MCF 10A (cell line): ENCODE measurements around the gene ENTHD1. TPM values are rescaled to one million over a fixed set of nuclear protein-coding genes. Genes with fewer than 3 reads are reported as not detected.

Source experiments
- BruUV-seq: library from RNA; stranded (reverse); fragments of 400-500 nt; replicated peaks from 2 replicates; lab custom pipeline; 2021; lab: Mats Ljungman, UMichigan
- CTCF ChIA-PET: fragments of 300-600 bp; sonication (Branson Sonifier 250); formaldehyde crosslinking; extraction: SDS; loops from one replicate; lab custom pipeline; 2021; ENCODE audit warnings: antibody characterized with exemption, inconsistent platforms; lab: Yijun Ruan, JAX
- POLR2A ChIA-PET: fragments of 300-600, 350-650 bp; sonication (Branson Sonifier 250); formaldehyde crosslinking; extraction: SDS; loops from one replicate; lab custom pipeline; 2020; ENCODE audit warnings: antibody characterized with exemption, inconsistent platforms; lab: Yijun Ruan, JAX
- DNase-seq: peaks from one replicate; pipeline ENCODE4 v3.0.0-alpha.2; 2018; ENCODE audit not compliant: unreplicated experiment
- H3K27ac Mint-ChIP-seq: one replicate; pipeline ENCODE4 v1.8.0; 2022; ENCODE audit warnings: mild to moderate bottlenecking, low read depth, mixed read lengths; ENCODE audit not compliant: unreplicated experiment
- H3K27me3 Mint-ChIP-seq: one replicate; pipeline ENCODE4 v1.8.0; 2022; ENCODE audit warnings: mixed read lengths; ENCODE audit not compliant: insufficient read depth, unreplicated experiment
- H3K36me3 Mint-ChIP-seq: one replicate; pipeline ENCODE4 v1.8.0; 2022; ENCODE audit warnings: mild to moderate bottlenecking, moderate library complexity, mixed read lengths; ENCODE audit not compliant: insufficient read depth, unreplicated experiment
- H3K4me1 Mint-ChIP-seq: one replicate; pipeline ENCODE4 v1.8.0; 2022; ENCODE audit warnings: mixed read lengths; ENCODE audit not compliant: insufficient read depth, unreplicated experiment
- H3K4me3 Mint-ChIP-seq: one replicate; pipeline ENCODE4 v1.8.0; 2022; ENCODE audit warnings: mild to moderate bottlenecking, moderate library complexity, mixed read lengths; ENCODE audit not compliant: unreplicated experiment
- H3K9me3 Mint-ChIP-seq: one replicate; pipeline ENCODE4 v1.8.0; 2022; ENCODE audit warnings: mixed read lengths; ENCODE audit not compliant: unreplicated experiment
- intact Hi-C: fragments of 100-400 bp; cut with micrococcal nuclease; formaldehyde crosslinking; loops from 2 replicates; pipeline ENCODE4 v1.14.1; 2022
- total RNA-seq: library from RNA; stranded (reverse); gene quantifications from 2 replicates; pipeline ENCODE4 v1.2.3, GENCODE V29; 2022
- TF ChIP-seq, protein P1 (sequence below): fragments of 200-600 bp; IDR thresholded peaks from one replicate; pipeline ENCODE4 v1.8.0; 2022; ENCODE audit warnings: antibody characterized with exemption, mild to moderate bottlenecking; ENCODE audit not compliant: unreplicated experiment

ENTHD1 gene
- total RNA-seq, 1 experiment from 2014 or later, result not detected

DNA sequence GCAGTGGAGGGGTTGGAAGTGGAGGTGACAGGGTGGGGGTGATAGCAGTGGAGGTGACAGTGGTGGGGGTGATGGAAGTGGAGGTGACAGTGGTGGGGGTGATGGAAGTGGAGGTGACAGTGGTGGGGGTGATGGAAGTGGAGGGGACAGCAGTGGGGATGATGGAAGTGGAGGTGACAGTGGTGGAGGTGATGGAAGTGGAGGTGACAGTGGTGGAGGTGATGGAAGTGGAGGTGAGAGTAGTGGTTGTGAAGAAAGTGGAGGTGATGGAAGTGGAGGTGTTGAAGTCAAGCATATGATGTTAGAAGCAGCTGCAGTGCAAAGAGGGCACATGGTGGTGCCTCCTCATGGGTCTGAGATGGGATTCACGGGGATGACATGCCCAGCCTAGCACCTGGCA, 181.5 kb downstream of the ENTHD1 start:
- Mint-ChIP-seq H3K27me3 (peaks cover 53% of the 10 kb centered on the region), H3K27ac (no peak overlapping the region), H3K4me1 (no peaks in the 10 kb centered on the region), H3K9me3 (no peaks in the 10 kb centered on the region), H3K4me3 (no peak overlapping the region), H3K36me3 (no peaks in the 10 kb centered on the region)
- TF ChIP-seq, protein P1, sequence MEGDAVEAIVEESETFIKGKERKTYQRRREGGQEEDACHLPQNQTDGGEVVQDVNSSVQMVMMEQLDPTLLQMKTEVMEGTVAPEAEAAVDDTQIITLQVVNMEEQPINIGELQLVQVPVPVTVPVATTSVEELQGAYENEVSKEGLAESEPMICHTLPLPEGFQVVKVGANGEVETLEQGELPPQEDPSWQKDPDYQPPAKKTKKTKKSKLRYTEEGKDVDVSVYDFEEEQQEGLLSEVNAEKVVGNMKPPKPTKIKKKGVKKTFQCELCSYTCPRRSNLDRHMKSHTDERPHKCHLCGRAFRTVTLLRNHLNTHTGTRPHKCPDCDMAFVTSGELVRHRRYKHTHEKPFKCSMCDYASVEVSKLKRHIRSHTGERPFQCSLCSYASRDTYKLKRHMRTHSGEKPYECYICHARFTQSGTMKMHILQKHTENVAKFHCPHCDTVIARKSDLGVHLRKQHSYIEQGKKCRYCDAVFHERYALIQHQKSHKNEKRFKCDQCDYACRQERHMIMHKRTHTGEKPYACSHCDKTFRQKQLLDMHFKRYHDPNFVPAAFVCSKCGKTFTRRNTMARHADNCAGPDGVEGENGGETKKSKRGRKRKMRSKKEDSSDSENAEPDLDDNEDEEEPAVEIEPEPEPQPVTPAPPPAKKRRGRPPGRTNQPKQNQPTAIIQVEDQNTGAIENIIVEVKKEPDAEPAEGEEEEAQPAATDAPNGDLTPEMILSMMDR, result no peak
- POLR2A ChIA-PET, result no interaction called here
- intact Hi-C loops, result no loop called here
- CTCF ChIA-PET, result interaction anchor here (0.7 kb wide), 1 partner anchor 43 kb away, joined by 3 read pairs; no protein-coding TSS in a partner anchor
- BruUV-seq, result no TSS peak
- DNase-seq, result no peak

DNA sequence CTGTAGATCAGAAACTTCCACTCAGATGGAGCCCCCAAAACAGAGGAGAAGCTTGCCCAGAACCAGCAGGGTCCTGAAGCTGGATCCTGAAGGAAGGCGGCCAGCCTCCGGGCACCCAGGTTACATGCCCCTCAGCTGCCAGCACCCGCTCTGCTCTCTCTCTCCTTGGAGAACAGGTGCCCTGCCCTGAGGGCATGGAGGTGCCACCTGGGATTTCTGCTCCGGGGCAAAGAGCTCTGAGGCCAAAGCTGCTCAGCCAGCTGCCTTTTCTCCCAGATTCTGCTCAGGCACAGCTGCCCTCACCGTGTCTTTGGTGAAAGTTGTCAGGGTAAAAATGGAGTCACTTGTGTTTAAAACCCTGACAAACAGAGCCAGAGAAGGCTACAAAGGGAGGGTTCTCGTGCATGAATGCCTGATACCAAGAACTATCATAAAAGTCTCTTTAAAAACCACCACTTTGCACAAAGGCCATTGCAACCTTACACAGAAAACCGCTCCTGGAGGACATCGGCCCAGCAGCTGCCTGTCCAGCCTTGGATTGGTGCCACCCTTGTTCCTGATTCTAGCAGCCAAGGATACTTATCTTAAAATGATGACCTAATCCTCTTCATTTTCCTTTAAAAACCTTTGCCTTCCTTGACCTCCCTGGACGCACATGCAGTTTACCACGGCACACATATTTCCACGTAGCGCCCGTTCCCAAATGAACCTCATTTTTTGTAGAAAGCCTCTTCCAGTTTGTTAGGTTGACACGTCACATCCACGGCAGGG, 183.0 kb downstream of the ENTHD1 start:
- Mint-ChIP-seq H3K4me3 (no peak overlapping the region), H3K9me3 (no peaks in the 10 kb centered on the region), H3K36me3 (no peaks in the 10 kb centered on the region), H3K4me1 (no peaks in the 10 kb centered on the region), H3K27me3 (peaks cover 63% of the 10 kb centered on the region), H3K27ac (no peak overlapping the region)
- DNase-seq, result no peak
- intact Hi-C loops, result no loop called here
- ChIA-PET CTCF (interaction anchor here (0.6 to 1.0 kb wide), 2 partner anchors 27 to 630 kb away, joined by 3 read pairs; no protein-coding TSS in a partner anchor), POLR2A (no interaction called here)
- no TSS peak for BruUV-seq
- TF ChIP-seq, protein P1, result no peak

DNA sequence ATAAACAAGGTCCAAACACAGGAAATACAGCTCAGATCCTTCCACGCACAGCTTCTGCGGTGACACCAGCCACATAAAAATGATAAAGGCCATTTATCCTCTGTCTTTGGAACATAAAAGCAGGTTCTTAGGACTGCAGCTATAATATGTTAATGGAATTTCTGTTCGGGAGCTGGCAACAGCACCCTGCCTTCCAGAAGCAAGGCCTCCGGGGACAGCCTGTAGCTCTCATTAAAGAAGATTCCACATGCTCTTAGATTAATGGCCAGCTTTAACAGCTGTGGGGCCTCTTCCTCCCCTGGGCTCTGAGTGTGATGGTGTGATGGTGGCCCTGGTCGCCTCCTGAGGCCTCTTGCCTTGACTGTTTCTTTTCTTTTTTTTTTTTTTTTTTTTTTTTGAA, 185.7 kb downstream of the ENTHD1 start:
- peaks cover 56% of the 10 kb centered on the region for H3K27me3 Mint-ChIP-seq
- ChIA-PET POLR2A (interaction anchor here (0.6 kb wide), 1 partner anchor 210 kb away, joined by 3 read pairs; no protein-coding TSS in a partner anchor), CTCF (no interaction called here)
- no peaks in the 10 kb centered on the region for H3K9me3 Mint-ChIP-seq
- TF ChIP-seq, protein P1, result no peak
- no peak overlapping the region for H3K27ac Mint-ChIP-seq
- DNase-seq, result no peak
- intact Hi-C loops, result no loop called here
- H3K4me1 Mint-ChIP-seq, result no peaks in the 10 kb centered on the region
- no peak overlapping the region for H3K4me3 Mint-ChIP-seq
- no peaks in the 10 kb centered on the region for H3K36me3 Mint-ChIP-seq
- no TSS peak for BruUV-seq

DNA sequence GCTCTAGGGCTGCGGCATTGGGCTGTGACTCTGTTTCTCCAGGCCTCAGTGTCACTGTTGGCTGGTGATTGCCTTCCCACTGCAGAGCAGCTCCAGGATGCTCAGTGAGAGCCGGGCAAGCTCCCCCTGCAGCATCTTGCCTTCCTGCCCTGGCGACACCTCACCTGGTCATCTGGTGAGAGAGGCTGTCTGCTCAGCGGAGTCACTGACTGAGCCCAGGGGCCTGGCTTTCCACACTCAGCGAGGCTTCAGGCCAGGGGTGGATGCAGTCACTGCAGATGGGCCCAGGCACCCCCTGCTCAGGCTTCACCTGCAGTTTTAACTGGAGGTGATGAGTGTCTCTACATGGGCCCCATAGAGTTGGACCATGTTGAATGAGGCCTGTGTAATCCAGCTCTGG, 186.2 kb downstream of the ENTHD1 start:
- intact Hi-C loops, result no loop called here
- H3K36me3 Mint-ChIP-seq, result no peaks in the 10 kb centered on the region
- peaks cover 54% of the 10 kb centered on the region for H3K27me3 Mint-ChIP-seq
- TF ChIP-seq, protein P1, result no peak
- DNase-seq, result no peak
- H3K9me3 Mint-ChIP-seq, result no peaks in the 10 kb centered on the region
- no peak overlapping the region for H3K27ac Mint-ChIP-seq
- no peak overlapping the region for H3K4me3 Mint-ChIP-seq
- no peaks in the 10 kb centered on the region for H3K4me1 Mint-ChIP-seq
- ChIA-PET POLR2A (interaction anchor here (0.6 kb wide), 1 partner anchor 210 kb away, joined by 3 read pairs; no protein-coding TSS in a partner anchor), CTCF (no interaction called here)
- BruUV-seq, result no TSS peak
